ENCODE results near the gene ZNRD2. TPM values are rescaled to one million over a fixed set of nuclear protein-coding genes. Genes with fewer than 3 reads are reported as not detected.

Gene ZNRD2
- polyA plus RNA-seq, 1 experiment: 23.5 TPM

GRCh38 chr11:65542738-65543390 lies 27.4 kb upstream of the ZNRD2 start:
- no peak for TF ChIP-seq CTCF (IDR thresholded peaks at IDR 0.05; ENCODE audit: low read depth, low read length)
- ChIA-PET POLR2A (interaction anchor here (0.6 to 1.1 kb wide), 3 partner anchors 14 to 148 kb away, joined by 3 to 4 read pairs (median 3); partner anchors contain the start of gene ZNRD2), CTCF (interaction anchor here (0.7 to 3.9 kb wide), 3 partner anchors 18 to 61 kb away, joined by 3 to 48 read pairs (median 28); partner anchors contain the start of gene KCNK7)
- no peak for DNase-seq (ENCODE audit: low read depth, low spot score)
- Histone ChIP-seq H3K4me3 (ENCODE audit: low read depth, low read length) (no peak overlapping the region), H3K9me3 (ENCODE audit: control insufficient read depth, insufficient read depth, low read length) (peaks cover 5% of the 10 kb centered on the region; the same call in 1 of the 2 replicates), H3K27me3 (ENCODE audit: control insufficient read depth, insufficient read depth, low read length) (no peaks in the 10 kb centered on the region), H3K27ac (ENCODE audit: low read depth, low read length) (no peak overlapping the region)

GRCh38 chr11:65545853-65546216 lies 24.4 kb upstream of the ZNRD2 start:
- DNase-seq (ENCODE audit: low read depth, low spot score): no peak
- no peaks in the 10 kb centered on the region for H3K27me3 ChIP-seq (ENCODE audit: control insufficient read depth, insufficient read depth, low read length)
- H3K9me3 ChIP-seq (ENCODE audit: control insufficient read depth, insufficient read depth, low read length): no peaks in the 10 kb centered on the region; the same call in 1 of the 2 replicates
- POLR2A ChIA-PET: no interaction called here
- no peak overlapping the region for H3K27ac ChIP-seq (ENCODE audit: low read depth, low read length)
- TF ChIP-seq CTCF (IDR thresholded peaks at IDR 0.05; ENCODE audit: low read depth, low read length): no peak
- CTCF ChIA-PET: no interaction called here
- no peak overlapping the region for H3K4me3 ChIP-seq (ENCODE audit: low read depth, low read length)

GRCh38 chr11:65546217-65546958 lies 23.9 kb upstream of the ZNRD2 start:
- POLR2A ChIA-PET: no interaction called here
- H3K9me3 ChIP-seq (ENCODE audit: control insufficient read depth, insufficient read depth, low read length): no peaks in the 10 kb centered on the region; the same call in 1 of the 2 replicates
- H3K4me3 ChIP-seq (ENCODE audit: low read depth, low read length): no peak overlapping the region
- no peaks in the 10 kb centered on the region for H3K27me3 ChIP-seq (ENCODE audit: control insufficient read depth, insufficient read depth, low read length)
- DNase-seq (ENCODE audit: low read depth, low spot score): no peak
- no peak overlapping the region for H3K27ac ChIP-seq (ENCODE audit: low read depth, low read length)
- CTCF ChIA-PET: no interaction called here
- no peak for TF ChIP-seq CTCF (IDR thresholded peaks at IDR 0.05; ENCODE audit: low read depth, low read length)

- no peak for TF ChIP-seq CTCF (IDR thresholded peaks at IDR 0.05; ENCODE audit: low read depth, low read length)
- CTCF ChIA-PET: no interaction called here
- POLR2A ChIA-PET: no interaction called here
- DNase-seq (ENCODE audit: low read depth, low spot score): no peak
- no peak overlapping the region for H3K4me3 ChIP-seq (ENCODE audit: low read depth, low read length)
- no peak overlapping the region for H3K27ac ChIP-seq (ENCODE audit: low read depth, low read length)
- no peaks in the 10 kb centered on the region for H3K27me3 ChIP-seq (ENCODE audit: control insufficient read depth, insufficient read depth, low read length)
- H3K9me3 ChIP-seq (ENCODE audit: control insufficient read depth, insufficient read depth, low read length): peaks cover 4% of the 10 kb centered on the region; the same call in 1 of the 2 replicates
Observed at GRCh38 chr11:65547446-65548125, 22.7 kb upstream of the ZNRD2 start.

Data from AG04450 (cell line).